IMR-90 (cell line): ENCODE results near the gene EFCC1.

Experiments
- POLR2A ChIP-seq: IDR thresholded peaks from 2 replicates; pipeline ENCODE4 v1.6.1; 2012; ENCODE audit warnings: mild to moderate bottlenecking, low read depth, low read length
- RCOR1 ChIP-seq: IDR thresholded peaks from 2 replicates; pipeline ENCODE4 v1.6.1; 2012; ENCODE audit warnings: mild to moderate bottlenecking, low read length, improper control_type of control experiment; ENCODE audit not compliant: insufficient replicate concordance
- TF ChIP-seq, protein P1 (sequence below): conservative IDR thresholded peaks from 2 replicates; pipeline ENCODE4 v1.5.1; 2012; ENCODE audit warnings: mild to moderate bottlenecking, low read depth, low read length, improper control_type of control experiment

DNA sequence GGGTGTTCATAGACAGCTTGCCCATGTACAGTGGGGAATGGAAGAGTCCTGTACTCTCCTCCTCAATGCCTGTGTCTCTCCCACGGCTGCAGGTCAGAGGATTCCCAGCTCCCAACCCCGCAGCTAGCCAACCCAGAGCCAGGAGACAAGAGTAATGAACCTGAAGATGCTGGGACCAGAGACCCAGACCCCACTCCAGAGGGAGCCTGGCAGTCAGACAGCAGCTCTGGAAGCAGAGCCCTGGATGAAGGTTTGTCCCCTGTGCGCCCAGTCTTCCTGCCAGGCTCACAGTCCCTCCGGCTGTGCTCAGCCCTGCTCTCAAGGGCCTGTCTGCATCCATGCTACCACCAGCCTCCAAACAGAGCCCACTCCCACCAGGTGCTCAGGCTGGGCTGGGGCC, 29.5 kb downstream of the EFCC1 start:
- TF ChIP-seq, protein P1, sequence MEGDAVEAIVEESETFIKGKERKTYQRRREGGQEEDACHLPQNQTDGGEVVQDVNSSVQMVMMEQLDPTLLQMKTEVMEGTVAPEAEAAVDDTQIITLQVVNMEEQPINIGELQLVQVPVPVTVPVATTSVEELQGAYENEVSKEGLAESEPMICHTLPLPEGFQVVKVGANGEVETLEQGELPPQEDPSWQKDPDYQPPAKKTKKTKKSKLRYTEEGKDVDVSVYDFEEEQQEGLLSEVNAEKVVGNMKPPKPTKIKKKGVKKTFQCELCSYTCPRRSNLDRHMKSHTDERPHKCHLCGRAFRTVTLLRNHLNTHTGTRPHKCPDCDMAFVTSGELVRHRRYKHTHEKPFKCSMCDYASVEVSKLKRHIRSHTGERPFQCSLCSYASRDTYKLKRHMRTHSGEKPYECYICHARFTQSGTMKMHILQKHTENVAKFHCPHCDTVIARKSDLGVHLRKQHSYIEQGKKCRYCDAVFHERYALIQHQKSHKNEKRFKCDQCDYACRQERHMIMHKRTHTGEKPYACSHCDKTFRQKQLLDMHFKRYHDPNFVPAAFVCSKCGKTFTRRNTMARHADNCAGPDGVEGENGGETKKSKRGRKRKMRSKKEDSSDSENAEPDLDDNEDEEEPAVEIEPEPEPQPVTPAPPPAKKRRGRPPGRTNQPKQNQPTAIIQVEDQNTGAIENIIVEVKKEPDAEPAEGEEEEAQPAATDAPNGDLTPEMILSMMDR, result no peak
- TF ChIP-seq POLR2A (no peak), RCOR1 (no peak)
